H9 (cell line): ENCODE measurements around the gene TMEM240. TPM values are rescaled to one million over a fixed set of nuclear protein-coding genes. Genes with fewer than 3 reads are reported as not detected.
A peak's percentile ranks its signal among the peaks of the same experiment; 100 is the strongest.
"Not testable (repeated sequence)": the region's sequence is repeated elsewhere in the genome, so short reads cannot be mapped to it uniquely, and the experiment has no call there.

Experiments
- DNase-seq: peaks from one replicate; pipeline ENCODE4 v3.0.0-alpha.2; 2017
- H2AFZ ChIP-seq: one replicate; pipeline ENCODE4 v1.6.1; 2013; ENCODE audit warnings: mild to moderate bottlenecking, low read length, control low read depth, moderate library complexity
- H2AK5ac ChIP-seq: 2 replicates; pipeline ENCODE4 v1.6.1; 2013; ENCODE audit warnings: low read length, control low read depth, mixed read lengths; ENCODE audit not compliant: insufficient read length
- H2BK120ac ChIP-seq: one replicate; pipeline ENCODE4 v1.6.1; 2013; ENCODE audit warnings: low read depth, mild to moderate bottlenecking, low read length, control low read depth, inconsistent platforms; ENCODE audit not compliant: poor library complexity, severe bottlenecking
- H2BK12ac ChIP-seq: 2 replicates; pipeline ENCODE4 v1.6.1; 2013; ENCODE audit warnings: low read length, control low read depth, mixed read lengths, low read depth; ENCODE audit not compliant: insufficient read length
- H2BK15ac ChIP-seq: 2 replicates; pipeline ENCODE4 v1.6.1; 2013; ENCODE audit warnings: low read depth, low read length, control low read depth
- H2BK20ac ChIP-seq: one replicate; pipeline ENCODE4 v1.6.1; 2013; ENCODE audit warnings: low read depth, mild to moderate bottlenecking, low read length, control low read depth, inconsistent platforms; ENCODE audit not compliant: poor library complexity, severe bottlenecking
- H2BK5ac ChIP-seq: 2 replicates; pipeline ENCODE4 v1.6.1; 2013; ENCODE audit warnings: low read length, control low read depth, mixed read lengths; ENCODE audit not compliant: insufficient read length
- H3K14ac ChIP-seq: 2 replicates; pipeline ENCODE4 v1.6.1; 2013; ENCODE audit warnings: low read length, control low read depth; ENCODE audit not compliant: insufficient read depth
- H3K18ac ChIP-seq: 2 replicates; pipeline ENCODE4 v1.6.1; 2013; ENCODE audit warnings: low read depth, mild to moderate bottlenecking, mixed read lengths, low read length, control low read depth; ENCODE audit not compliant: insufficient read length
- H3K23ac ChIP-seq: 2 replicates; pipeline ENCODE4 v1.6.1; 2013; ENCODE audit warnings: low read length, control low read depth, mixed read lengths, low read depth; ENCODE audit not compliant: insufficient read length
- H3K23me2 ChIP-seq: 2 replicates; pipeline ENCODE4 v1.6.1; 2013; ENCODE audit warnings: low read depth, mild to moderate bottlenecking, mixed read lengths, low read length, control low read depth; ENCODE audit not compliant: insufficient read length, poor library complexity, severe bottlenecking
- H3K27ac ChIP-seq: 2 replicates; pipeline ENCODE4 v1.5.1; 2013; ENCODE audit warnings: low read length, control low read depth, mixed read lengths, low read depth; ENCODE audit not compliant: insufficient read length
- H3K27me3 ChIP-seq: 2 replicates; pipeline ENCODE4 v1.6.1; 2013; ENCODE audit warnings: low read length, control low read depth, inconsistent platforms; ENCODE audit not compliant: insufficient read depth
- H3K4ac ChIP-seq: 2 replicates; pipeline ENCODE4 v1.6.1; 2013; ENCODE audit warnings: low read depth, mild to moderate bottlenecking, control low read depth, inconsistent platforms, low read length, moderate library complexity
- H3K4me1 ChIP-seq: 2 replicates; pipeline ENCODE4 v1.6.1; 2013; ENCODE audit warnings: low read length, control low read depth, inconsistent platforms; ENCODE audit not compliant: insufficient read depth
- H3K4me2 ChIP-seq: 2 replicates; pipeline ENCODE4 v1.6.1; 2013; ENCODE audit warnings: low read length, control low read depth, mixed read lengths; ENCODE audit not compliant: insufficient read length, insufficient read depth
- H3K56ac ChIP-seq: 2 replicates; pipeline ENCODE4 v1.6.1; 2013; ENCODE audit warnings: low read depth, mild to moderate bottlenecking, mixed read lengths, low read length, control low read depth; ENCODE audit not compliant: insufficient read length
- H3K79me1 ChIP-seq: 2 replicates; pipeline ENCODE4 v1.6.1; 2013; ENCODE audit warnings: low read depth, mild to moderate bottlenecking, moderate library complexity, low read length, control low read depth, inconsistent platforms; ENCODE audit not compliant: insufficient read depth, poor library complexity, severe bottlenecking
- H3K79me2 ChIP-seq: 2 replicates; pipeline ENCODE4 v1.6.1; 2013; ENCODE audit warnings: low read length, control low read depth, inconsistent platforms; ENCODE audit not compliant: insufficient read depth
- H3K9ac ChIP-seq: 2 replicates; pipeline ENCODE4 v1.6.1; 2013; ENCODE audit warnings: low read length, control low read depth, mixed read lengths; ENCODE audit not compliant: insufficient read length; ENCODE audit errors: extremely low read depth
- H3K9me3 ChIP-seq: one replicate; pipeline ENCODE4 v1.6.1; 2013; ENCODE audit warnings: low read depth, low read length, inconsistent platforms; ENCODE audit not compliant: control insufficient read depth
- H3T11ph ChIP-seq: one replicate; pipeline ENCODE4 v1.6.1; 2013; ENCODE audit warnings: mild to moderate bottlenecking, low read length, control low read depth, inconsistent platforms
- H4K20me1 ChIP-seq: one replicate; pipeline ENCODE4 v1.6.1; 2013; ENCODE audit not compliant: control insufficient read depth, insufficient read length, insufficient read depth
- H4K5ac ChIP-seq: 2 replicates; pipeline ENCODE4 v1.6.1; 2013; ENCODE audit warnings: low read depth, mild to moderate bottlenecking, mixed read lengths, low read length, control low read depth; ENCODE audit not compliant: insufficient read length
- H4K8ac ChIP-seq: replicated peaks from 2 replicates; pipeline ENCODE4 v1.6.1; 2013; ENCODE audit warnings: low read length, control low read depth, mixed read lengths, low read depth; ENCODE audit not compliant: insufficient read length
- H4K91ac ChIP-seq: 2 replicates; pipeline ENCODE4 v1.6.1; 2013; ENCODE audit warnings: low read depth, mild to moderate bottlenecking, moderate library complexity, mixed read lengths, low read length, control low read depth; ENCODE audit not compliant: insufficient read length
- H3K27ac Mint-ChIP-seq, 3 experiments: 2 replicates in 2 of 3; 3 replicates in 1 of 3; pipeline ENCODE4 v1.8.0; 2020 to 2021; ENCODE audit warnings: mixed read lengths in 3 of 3, mild to moderate bottlenecking in 1 of 3, moderate library complexity in 1 of 3
- H3K27me3 Mint-ChIP-seq: 2 replicates; pipeline ENCODE4 v1.8.0; 2021; ENCODE audit warnings: low read depth, mild to moderate bottlenecking, moderate library complexity, mixed read lengths
- H3K36me3 Mint-ChIP-seq, 3 experiments: 2 replicates in 2 of 3; 3 replicates in 1 of 3; pipeline ENCODE4 v1.8.0; 2020 to 2021; ENCODE audit warnings: low read depth in 3 of 3, mixed read lengths in 3 of 3; ENCODE audit not compliant: insufficient read depth in 1 of 3
- H3K4me1 Mint-ChIP-seq, 2 experiments: 2 replicates each; pipeline ENCODE4 v1.8.0; 2020; ENCODE audit warnings: mixed read lengths in 2 of 2
- H3K4me3 Mint-ChIP-seq, 2 experiments: 2 replicates in 1 of 2; 3 replicates in 1 of 2; pipeline ENCODE4 v1.8.0; 2020 to 2021; ENCODE audit warnings: mild to moderate bottlenecking in 2 of 2, mixed read lengths in 2 of 2, moderate library complexity in 1 of 2
- H3K9me3 Mint-ChIP-seq, 2 experiments: 2 replicates in 1 of 2; 3 replicates in 1 of 2; pipeline ENCODE4 v1.8.0; 2020; ENCODE audit warnings: mild to moderate bottlenecking in 2 of 2, mixed read lengths in 2 of 2, moderate library complexity in 1 of 2
- WGBS: extraction: QIAGEN DNeasy Blood & Tissue Kit; methylation state at CpG from one replicate; pipeline ENCODE4 v1.1.7; 2013; ENCODE audit warnings: missing lambda C conversion rate, low lambda C conversion rate, mixed read lengths; ENCODE audit not compliant: insufficient read length; ENCODE audit errors: extremely low coverage; 5-methylcytosine and 5-hydroxymethylcytosine counted together
- total RNA-seq: library from RNA; stranded (reverse); gene quantifications from 2 replicates; pipeline ENCODE4 v1.2.1, GENCODE V29; 2021

TMEM240 gene
- total RNA-seq, 1 experiment from 2014 or later, result 8.7 TPM

- not testable (repeated sequence) for H3K56ac ChIP-seq, H3K23ac ChIP-seq, H2BK20ac ChIP-seq, H3K4me2 ChIP-seq, H4K20me1 ChIP-seq, H3K23me2 ChIP-seq, H4K8ac ChIP-seq, H3K27me3 ChIP-seq, H3K9me3 ChIP-seq, H3T11ph ChIP-seq, H2BK120ac ChIP-seq, H2BK5ac ChIP-seq, H2AFZ ChIP-seq, H3K4me1 ChIP-seq, H4K91ac ChIP-seq, H2AK5ac ChIP-seq, H3K79me1 ChIP-seq, H3K4ac ChIP-seq, H3K9ac ChIP-seq, H4K5ac ChIP-seq, H3K18ac ChIP-seq, H2BK12ac ChIP-seq, DNase-seq, H3K9me3 Mint-ChIP-seq, H2BK15ac ChIP-seq, H3K79me2 ChIP-seq, H3K27me3 Mint-ChIP-seq, H3K4me1 Mint-ChIP-seq, H3K14ac ChIP-seq, H3K27ac ChIP-seq, H3K4me3 Mint-ChIP-seq
- peaks cover 19 to 65% (median 37%) of the 10 kb centered on the region in 3 experiments; a peak in 6 of 7 replicates for H3K36me3 Mint-ChIP-seq
- H3K27ac Mint-ChIP-seq, result peak overlapping the region in 1 of 3 experiments; percentile 59; a peak in 1 of 7 replicates
- WGBS, result no CpG with 5 or more reads among the region's 30 CpGs
Measured at GRCh38 chr1:1524750-1525383, 15.6 kb downstream of the TMEM240 start.

DNA sequence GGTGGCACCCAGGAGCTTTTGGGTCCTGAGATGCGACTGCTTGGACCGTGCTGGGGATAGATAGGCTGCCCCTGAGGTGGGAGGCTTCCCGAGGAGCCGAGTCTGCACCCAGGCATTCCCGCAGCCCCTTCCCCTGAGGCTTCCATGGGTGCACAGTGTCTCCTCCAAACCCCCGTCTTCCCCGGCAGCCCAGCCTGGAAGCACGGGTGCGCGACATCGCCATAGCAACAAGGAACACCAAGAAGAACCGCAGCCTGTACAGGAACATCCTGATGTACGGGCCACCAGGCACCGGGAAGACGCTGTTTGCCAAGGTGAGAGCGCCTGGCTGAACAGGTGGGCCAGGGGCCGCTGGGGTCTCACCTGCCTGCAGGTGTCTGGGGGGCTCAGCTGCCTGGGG lies 16.8 kb downstream of the TMEM240 start:
- peaks cover 11 to 59% (median 30%) of the 10 kb centered on the region in 3 experiments; a peak in 6 of 7 replicates for H3K36me3 Mint-ChIP-seq
- H2BK5ac ChIP-seq, H4K5ac ChIP-seq, H2BK12ac ChIP-seq, H2BK120ac ChIP-seq, H4K8ac ChIP-seq, H3K27ac Mint-ChIP-seq, H2AFZ ChIP-seq, H3K9me3 Mint-ChIP-seq, H3K4me3 Mint-ChIP-seq, H4K91ac ChIP-seq, H3K27ac ChIP-seq, H3K23ac ChIP-seq, H3K27me3 ChIP-seq, H3K4me1 Mint-ChIP-seq, H3K79me2 ChIP-seq, H3K18ac ChIP-seq, H3K4me1 ChIP-seq, H3K4me2 ChIP-seq, DNase-seq, H3K9ac ChIP-seq, H3K56ac ChIP-seq, H2BK20ac ChIP-seq, H3K23me2 ChIP-seq, H2BK15ac ChIP-seq, H3K4ac ChIP-seq, H3K9me3 ChIP-seq, H3K79me1 ChIP-seq, H3K14ac ChIP-seq, H2AK5ac ChIP-seq, H4K20me1 ChIP-seq, H3T11ph ChIP-seq, H3K27me3 Mint-ChIP-seq: not testable (repeated sequence)
- no CpG with 5 or more reads among the region's 17 CpGs for WGBS
